ENCODE results near the gene OLFML2A.

Gene OLFML2A

GRCh38 chr9:124810663-124811355 is 33.9 kb downstream of the OLFML2A start:
- Histone ChIP-seq H3K27ac (no peak overlapping the region), H3K27me3 (no peaks in the 10 kb centered on the region), H3K36me3 (no peaks in the 10 kb centered on the region), H3K4me3 (ENCODE audit: low read depth in 1 of 2, low read length in 1 of 2) (no peak overlapping the region), H3K4me1 (ENCODE audit: control insufficient read depth in 1 of 2, insufficient read depth in 1 of 2, low read depth in 1 of 2, low read length in 1 of 2) (no peaks in the 10 kb centered on the region), H3K9me3 (no peaks in the 10 kb centered on the region)
- TF ChIP-seq CTCF (IDR thresholded peaks at IDR 0.05), result no peak

- no peak for TF ChIP-seq CTCF (IDR thresholded peaks at IDR 0.05)
- no peaks in the 10 kb centered on the region for H3K27me3 ChIP-seq
- no peaks in the 10 kb centered on the region for H3K9me3 ChIP-seq
- H3K27ac ChIP-seq, result no peak overlapping the region
- no peaks in the 10 kb centered on the region for H3K4me1 ChIP-seq (ENCODE audit: control insufficient read depth in 1 of 2, insufficient read depth in 1 of 2, low read depth in 1 of 2, low read length in 1 of 2)
- no peaks in the 10 kb centered on the region for H3K36me3 ChIP-seq
- H3K4me3 ChIP-seq (ENCODE audit: low read depth in 1 of 2, low read length in 1 of 2), result no peak overlapping the region
Observed at GRCh38 chr9:124812441-124812876, 35.5 kb downstream of the OLFML2A start.

- no peak for TF ChIP-seq CTCF (IDR thresholded peaks at IDR 0.05)
- no peaks in the 10 kb centered on the region for H3K36me3 ChIP-seq
- H3K27ac ChIP-seq, result no peak overlapping the region
- no peaks in the 10 kb centered on the region for H3K27me3 ChIP-seq
- no peaks in the 10 kb centered on the region for H3K4me1 ChIP-seq (ENCODE audit: control insufficient read depth in 1 of 2, insufficient read depth in 1 of 2, low read depth in 1 of 2, low read length in 1 of 2)
- no peak overlapping the region for H3K4me3 ChIP-seq (ENCODE audit: low read depth in 1 of 2, low read length in 1 of 2)
- no peaks in the 10 kb centered on the region for H3K9me3 ChIP-seq
Observed at GRCh38 chr9:124813041-124813440, 36.1 kb downstream of the OLFML2A start.

- Histone ChIP-seq H3K4me3 (ENCODE audit: low read depth in 1 of 2, low read length in 1 of 2) (no peak overlapping the region), H3K36me3 (no peaks in the 10 kb centered on the region), H3K9me3 (no peaks in the 10 kb centered on the region), H3K4me1 (ENCODE audit: control insufficient read depth in 1 of 2, insufficient read depth in 1 of 2, low read depth in 1 of 2, low read length in 1 of 2) (no peaks in the 10 kb centered on the region), H3K27me3 (no peaks in the 10 kb centered on the region), H3K27ac (no peak overlapping the region)
- TF ChIP-seq CTCF (IDR thresholded peaks at IDR 0.05), result no peak
Observed at GRCh38 chr9:124813501-124814163, 36.7 kb downstream of the OLFML2A start.

GRCh38 chr9:124814164-124814535 is 37.2 kb downstream of the OLFML2A start:
- H3K4me1 ChIP-seq (ENCODE audit: control insufficient read depth in 1 of 2, insufficient read depth in 1 of 2, low read depth in 1 of 2, low read length in 1 of 2), result no peaks in the 10 kb centered on the region

More at GRCh38 chr9:124814164-124814535, 37.2 kb downstream of the OLFML2A start:
- Histone ChIP-seq H3K9me3 (no peaks in the 10 kb centered on the region), H3K36me3 (no peaks in the 10 kb centered on the region), H3K27me3 (no peaks in the 10 kb centered on the region), H3K4me3 (ENCODE audit: low read depth in 1 of 2, low read length in 1 of 2) (no peak overlapping the region), H3K27ac (no peak overlapping the region)
- TF ChIP-seq CTCF (IDR thresholded peaks at IDR 0.05), result no peak
